Cardiac muscle cell (in vitro differentiated cells and primary cell): ENCODE measurements around the gene GDNF. TPM values are rescaled to one million over a fixed set of nuclear protein-coding genes. Genes with fewer than 3 reads are reported as not detected.

Source experiments
- DNase-seq, 2 donors: peaks; one replicate each; pipeline versions ENCODE4 v3.0.0 to v3.0.0-alpha.2; 2010 to 2017; ENCODE audit warnings: low read depth in 1 of 2, low spot score in 1 of 2
- H3K27ac ChIP-seq: fragments of 200-600 bp; sonication (generic); 2 replicates; pipeline ENCODE4 v1.5.1; 2016
- H3K27me3 ChIP-seq: fragments of 200-600 bp; sonication (generic); 2 replicates; pipeline ENCODE4 v1.6.0; 2016; ENCODE audit warnings: control low read depth
- H3K36me3 ChIP-seq: fragments of 200-600 bp; sonication (generic); 2 replicates; pipeline ENCODE4 v1.5.1; 2016; ENCODE audit warnings: control low read depth
- H3K4me1 ChIP-seq: fragments of 200-600 bp; sonication (generic); 2 replicates; pipeline ENCODE4 v1.8.1; 2017; ENCODE audit warnings: low read depth, mild to moderate bottlenecking, mixed run types
- H3K4me3 ChIP-seq: fragments of 200-600 bp; sonication (generic); 2 replicates; pipeline ENCODE4 v1.5.1; 2016; ENCODE audit warnings: mild to moderate bottlenecking
- H3K9me3 ChIP-seq: fragments of 200-600 bp; sonication (generic); 2 replicates; pipeline ENCODE4 v1.5.1; 2017; ENCODE audit warnings: low read depth, mild to moderate bottlenecking, control low read depth
- polyA plus RNA-seq: library from polyadenylated mRNA; unstranded; fragments of >200 nt; fragmentation: Nextera tagmentation; extraction: Ambion mirVana; gene quantifications from 2 replicates; pipeline ENCODE4 v1.2.1, GENCODE V29; 2016
- total RNA-seq: library from RNA; depleted of rRNA; stranded (reverse); fragments of >200 nt; gene quantifications from 2 replicates; pipeline ENCODE4 v1.2.3, GENCODE V29; 2016
- TF ChIP-seq, protein P1 (sequence below): IDR thresholded peaks from 2 replicates; pipeline ENCODE4 v1.5.1; 2012; ENCODE audit warnings: low read depth, mild to moderate bottlenecking, low read length

GDNF gene
- total and polyA plus RNA-seq, 2 experiments from 2014 or later, result not detected

DNA sequence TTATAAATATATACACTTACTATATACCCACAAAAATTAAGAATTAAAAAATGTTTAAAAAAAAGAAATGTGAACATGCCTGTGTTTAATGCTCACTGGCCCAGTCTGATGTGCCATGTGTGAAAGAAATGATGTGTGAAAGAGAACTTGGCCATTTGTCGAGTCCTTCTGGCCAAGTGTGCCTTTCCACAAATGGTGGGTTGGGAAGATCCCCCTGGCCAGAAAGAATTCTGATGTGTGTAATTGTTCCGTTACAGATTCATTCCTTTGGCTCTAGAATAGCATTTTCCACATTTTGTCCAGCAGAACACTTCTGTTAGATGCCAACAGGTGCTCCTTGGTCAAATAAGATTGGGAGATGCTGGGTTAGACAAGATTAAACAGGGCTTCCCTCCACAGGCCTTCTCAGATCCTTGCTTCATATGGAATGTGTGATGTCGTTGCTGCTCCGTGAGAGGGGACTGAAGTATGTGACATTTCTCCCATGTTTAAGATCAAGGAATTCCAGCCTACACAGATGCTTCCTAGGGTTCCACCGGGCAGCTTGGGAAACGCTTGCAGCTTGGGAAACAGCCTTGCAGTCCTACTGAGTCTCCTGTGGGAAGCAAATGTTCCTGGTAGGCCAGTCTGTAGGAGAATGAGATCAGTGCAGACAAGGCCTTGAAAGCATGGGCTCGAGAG, 32.1 kb downstream of the GDNF start:
- Histone ChIP-seq H3K36me3 (no peaks in the 10 kb centered on the region), H3K4me1 (no peaks in the 10 kb centered on the region), H3K4me3 (no peak overlapping the region), H3K27ac (no peak overlapping the region), H3K27me3 (no peaks in the 10 kb centered on the region), H3K9me3 (no peaks in the 10 kb centered on the region)
- DNase-seq, result no peak
- TF ChIP-seq, protein P1, sequence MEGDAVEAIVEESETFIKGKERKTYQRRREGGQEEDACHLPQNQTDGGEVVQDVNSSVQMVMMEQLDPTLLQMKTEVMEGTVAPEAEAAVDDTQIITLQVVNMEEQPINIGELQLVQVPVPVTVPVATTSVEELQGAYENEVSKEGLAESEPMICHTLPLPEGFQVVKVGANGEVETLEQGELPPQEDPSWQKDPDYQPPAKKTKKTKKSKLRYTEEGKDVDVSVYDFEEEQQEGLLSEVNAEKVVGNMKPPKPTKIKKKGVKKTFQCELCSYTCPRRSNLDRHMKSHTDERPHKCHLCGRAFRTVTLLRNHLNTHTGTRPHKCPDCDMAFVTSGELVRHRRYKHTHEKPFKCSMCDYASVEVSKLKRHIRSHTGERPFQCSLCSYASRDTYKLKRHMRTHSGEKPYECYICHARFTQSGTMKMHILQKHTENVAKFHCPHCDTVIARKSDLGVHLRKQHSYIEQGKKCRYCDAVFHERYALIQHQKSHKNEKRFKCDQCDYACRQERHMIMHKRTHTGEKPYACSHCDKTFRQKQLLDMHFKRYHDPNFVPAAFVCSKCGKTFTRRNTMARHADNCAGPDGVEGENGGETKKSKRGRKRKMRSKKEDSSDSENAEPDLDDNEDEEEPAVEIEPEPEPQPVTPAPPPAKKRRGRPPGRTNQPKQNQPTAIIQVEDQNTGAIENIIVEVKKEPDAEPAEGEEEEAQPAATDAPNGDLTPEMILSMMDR, result no peak

DNA sequence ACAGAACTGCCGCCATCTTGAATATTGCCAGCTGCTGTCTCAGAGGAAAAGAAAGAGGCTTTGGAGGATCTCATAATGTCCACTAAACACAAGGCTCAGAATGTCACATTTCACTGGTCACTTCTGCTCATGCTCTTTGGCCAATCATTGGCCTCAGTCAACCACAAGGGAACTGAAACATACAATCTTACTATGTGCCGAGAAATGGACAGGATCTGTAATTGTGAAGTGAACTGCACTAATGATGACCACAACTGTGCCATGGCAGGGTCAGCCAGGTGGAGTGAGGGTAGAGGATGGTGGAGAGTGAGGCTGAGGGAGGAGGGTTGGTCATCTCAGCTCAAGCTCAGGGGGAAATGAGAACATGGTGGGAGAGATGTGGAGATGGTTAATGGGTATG, 32.8 kb downstream of the GDNF start:
- Histone ChIP-seq H3K4me3 (no peak overlapping the region), H3K27ac (no peak overlapping the region), H3K27me3 (no peaks in the 10 kb centered on the region), H3K9me3 (no peaks in the 10 kb centered on the region), H3K4me1 (no peaks in the 10 kb centered on the region), H3K36me3 (no peaks in the 10 kb centered on the region)
- no peak for DNase-seq
- TF ChIP-seq, protein P1, result no peak

DNA sequence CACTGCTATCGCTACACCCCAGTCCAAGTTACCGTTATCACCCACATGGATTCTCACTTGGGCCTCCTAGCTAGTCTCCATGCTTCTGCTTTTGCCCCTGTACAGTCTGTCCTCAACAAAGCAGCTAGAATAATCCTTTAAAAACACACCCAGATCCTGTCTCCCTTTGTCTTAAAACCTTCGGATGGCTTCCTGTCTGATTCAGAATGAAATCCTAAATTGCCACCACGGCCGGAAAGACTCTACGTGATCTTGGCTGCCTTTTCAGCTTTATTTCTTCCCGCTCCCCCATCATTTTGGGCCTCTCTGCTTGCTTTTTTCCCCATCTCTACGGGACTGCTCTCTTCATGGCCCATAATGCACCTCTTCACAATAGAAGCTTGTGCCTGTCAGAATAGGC, 33.4 kb downstream of the GDNF start:
- H3K4me3 ChIP-seq, result no peak overlapping the region
- no peak for DNase-seq
- no peak overlapping the region for H3K27ac ChIP-seq
- no peaks in the 10 kb centered on the region for H3K27me3 ChIP-seq
- TF ChIP-seq, protein P1, result no peak
- H3K4me1 ChIP-seq, result no peaks in the 10 kb centered on the region
- H3K9me3 ChIP-seq, result no peaks in the 10 kb centered on the region
- H3K36me3 ChIP-seq, result no peaks in the 10 kb centered on the region

DNA sequence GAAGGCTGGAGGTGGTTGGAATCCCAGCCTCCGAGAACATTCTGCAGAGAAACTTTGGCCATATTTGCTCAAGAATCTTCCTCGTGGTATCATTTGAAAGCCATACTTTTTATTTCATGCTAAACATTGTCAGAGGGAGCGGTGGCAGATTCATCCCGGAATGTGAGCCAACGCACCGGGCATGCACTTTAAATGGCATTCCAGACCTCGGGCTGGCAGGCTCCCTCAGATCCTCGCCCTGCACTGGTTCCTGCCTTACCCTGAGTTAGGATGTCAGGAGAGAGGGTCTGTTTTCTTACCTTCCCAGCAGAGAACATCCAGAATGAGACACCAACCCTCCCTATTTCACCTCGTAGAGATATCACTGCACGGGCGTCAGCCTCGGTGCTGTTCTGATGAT, 33.8 kb downstream of the GDNF start:
- Histone ChIP-seq H3K27ac (no peak overlapping the region), H3K27me3 (no peaks in the 10 kb centered on the region), H3K9me3 (no peaks in the 10 kb centered on the region), H3K36me3 (no peaks in the 10 kb centered on the region), H3K4me1 (no peaks in the 10 kb centered on the region), H3K4me3 (no peak overlapping the region)
- TF ChIP-seq, protein P1, result no peak
- DNase-seq, result no peak

DNA sequence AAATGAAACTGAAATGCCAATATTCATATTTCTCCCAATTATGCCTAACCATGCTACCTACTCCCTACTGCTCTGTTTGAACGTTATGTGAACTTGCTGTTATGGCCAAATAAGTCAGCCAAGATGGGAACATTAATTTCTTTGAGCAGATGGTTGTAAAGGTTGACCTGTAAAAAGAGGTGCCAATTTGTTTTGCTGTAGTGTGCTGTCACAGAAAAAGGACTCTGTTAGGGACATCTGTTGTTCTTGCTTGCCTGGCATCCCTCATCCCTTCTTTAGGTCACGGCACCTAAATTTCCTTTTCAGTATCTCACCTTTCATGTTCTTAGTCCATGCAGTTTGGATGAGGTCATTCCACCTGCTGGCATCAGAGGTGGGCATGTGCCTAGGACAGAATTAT, 35.4 kb downstream of the GDNF start:
- no peak for DNase-seq
- Histone ChIP-seq H3K36me3 (no peaks in the 10 kb centered on the region), H3K9me3 (no peaks in the 10 kb centered on the region), H3K4me1 (no peaks in the 10 kb centered on the region), H3K27ac (no peak overlapping the region), H3K27me3 (no peaks in the 10 kb centered on the region), H3K4me3 (no peak overlapping the region)
- TF ChIP-seq, protein P1, result no peak
